Measurements from ENCODE around the gene MEI1. TPM values are rescaled to one million over a fixed set of nuclear protein-coding genes. Genes with fewer than 3 reads are reported as not detected.
"Not testable (repeated sequence)": the region's sequence is repeated elsewhere in the genome, so short reads cannot be mapped to it uniquely, and the experiment has no call there.

MEI1 gene
- total RNA-seq, 4 donors from 2014 or later = 0.07 to 0.81 (median 0.50) TPM; not detected in 1

DNA sequence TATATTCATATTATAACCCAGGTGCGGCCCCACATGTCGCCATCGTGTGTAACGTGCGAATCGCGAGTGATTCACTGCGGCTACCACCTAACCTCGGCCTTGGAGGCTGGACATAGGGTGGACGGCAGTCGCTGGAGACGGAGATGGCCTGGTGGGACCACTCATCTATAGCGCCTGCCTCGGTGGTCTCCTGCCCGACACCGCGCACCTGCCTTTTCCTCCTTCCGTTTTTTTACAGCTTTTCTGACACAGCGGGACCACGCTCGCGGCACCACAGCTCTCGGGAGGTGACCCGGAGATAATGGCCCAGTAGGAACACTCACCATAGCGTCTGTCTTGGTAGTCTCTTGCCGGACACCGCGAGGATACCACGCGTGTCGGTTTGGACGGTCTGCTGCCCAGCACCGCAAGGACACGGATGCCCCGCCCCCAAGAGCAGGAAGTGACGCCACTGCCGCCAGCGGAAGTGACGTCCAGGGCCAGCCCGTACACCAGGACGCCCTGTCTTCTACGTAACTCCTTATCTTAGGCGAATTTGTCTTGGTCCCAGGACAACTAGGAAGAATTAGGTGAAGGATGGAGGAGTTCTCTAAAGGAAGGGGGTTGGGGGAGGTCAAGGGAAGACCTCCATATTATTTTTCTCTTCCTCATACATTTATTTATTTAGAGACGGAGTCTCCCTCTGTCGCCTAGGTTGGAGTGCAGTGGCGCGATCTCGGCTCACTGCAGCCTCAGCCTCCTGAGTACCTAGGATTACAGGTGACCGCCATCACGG is 17.1 kb upstream of the MEI1 start:
- 29 to 47% methylated on average over 24 to 26 of the region's 50 CpGs for WGBS, 2 donors (ENCODE audit: low coverage in 1 of 2)
- peak overlapping the region; percentile 43 to 86 (median 84) for H3K27ac ChIP-seq
- TF ChIP-seq POLR2A (IDR thresholded peaks at IDR 0.05) = peak; percentile 49 to 51
- TF ChIP-seq, protein P1, sequence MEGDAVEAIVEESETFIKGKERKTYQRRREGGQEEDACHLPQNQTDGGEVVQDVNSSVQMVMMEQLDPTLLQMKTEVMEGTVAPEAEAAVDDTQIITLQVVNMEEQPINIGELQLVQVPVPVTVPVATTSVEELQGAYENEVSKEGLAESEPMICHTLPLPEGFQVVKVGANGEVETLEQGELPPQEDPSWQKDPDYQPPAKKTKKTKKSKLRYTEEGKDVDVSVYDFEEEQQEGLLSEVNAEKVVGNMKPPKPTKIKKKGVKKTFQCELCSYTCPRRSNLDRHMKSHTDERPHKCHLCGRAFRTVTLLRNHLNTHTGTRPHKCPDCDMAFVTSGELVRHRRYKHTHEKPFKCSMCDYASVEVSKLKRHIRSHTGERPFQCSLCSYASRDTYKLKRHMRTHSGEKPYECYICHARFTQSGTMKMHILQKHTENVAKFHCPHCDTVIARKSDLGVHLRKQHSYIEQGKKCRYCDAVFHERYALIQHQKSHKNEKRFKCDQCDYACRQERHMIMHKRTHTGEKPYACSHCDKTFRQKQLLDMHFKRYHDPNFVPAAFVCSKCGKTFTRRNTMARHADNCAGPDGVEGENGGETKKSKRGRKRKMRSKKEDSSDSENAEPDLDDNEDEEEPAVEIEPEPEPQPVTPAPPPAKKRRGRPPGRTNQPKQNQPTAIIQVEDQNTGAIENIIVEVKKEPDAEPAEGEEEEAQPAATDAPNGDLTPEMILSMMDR (IDR thresholded peaks at IDR 0.05) = no peak
- TF ChIP-seq EP300 (IDR thresholded peaks at IDR 0.05) = no peak
- peak; percentile 86 for TF ChIP-seq POLR2AphosphoS5 (IDR thresholded peaks at IDR 0.05)
- H3K4me3 ChIP-seq = peak overlapping the region; percentile 35 to 65
- no peaks in the 10 kb centered on the region for H3K9me3 ChIP-seq
- H3K36me3 ChIP-seq = peaks cover 0 to 37% of the 10 kb centered on the region in 2 donors
- peak; percentile 96 for ATAC-seq
- H3K4me1 ChIP-seq = peaks cover 0 to 28% (median 3%) of the 10 kb centered on the region in 3 donors
- no peaks in the 10 kb centered on the region for H3K27me3 ChIP-seq

DNA sequence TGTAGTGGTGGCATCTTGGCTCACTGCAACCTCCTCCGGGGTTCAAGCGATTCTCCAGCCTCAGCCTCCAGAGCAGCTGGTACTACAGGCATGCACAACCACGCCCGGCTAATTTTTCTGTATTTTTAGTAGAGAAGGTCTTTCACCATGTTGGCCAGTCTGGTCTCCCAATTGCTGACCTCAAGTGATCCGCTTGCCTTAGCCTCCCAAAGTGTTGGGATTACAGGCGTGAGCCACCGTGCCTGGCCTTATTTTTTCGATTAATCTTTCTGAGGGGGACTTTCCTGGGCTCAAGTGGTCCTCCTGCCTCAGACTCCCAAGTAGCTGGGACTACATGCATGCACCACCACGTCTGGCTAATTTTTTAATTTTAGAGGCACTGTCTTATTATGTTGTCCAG is 16.3 kb upstream of the MEI1 start:
- WGBS, 2 donors (ENCODE audit: low coverage in 1 of 2) = 78 to 91% methylated on average over 4 to 8 of the region's 9 CpGs

DNA sequence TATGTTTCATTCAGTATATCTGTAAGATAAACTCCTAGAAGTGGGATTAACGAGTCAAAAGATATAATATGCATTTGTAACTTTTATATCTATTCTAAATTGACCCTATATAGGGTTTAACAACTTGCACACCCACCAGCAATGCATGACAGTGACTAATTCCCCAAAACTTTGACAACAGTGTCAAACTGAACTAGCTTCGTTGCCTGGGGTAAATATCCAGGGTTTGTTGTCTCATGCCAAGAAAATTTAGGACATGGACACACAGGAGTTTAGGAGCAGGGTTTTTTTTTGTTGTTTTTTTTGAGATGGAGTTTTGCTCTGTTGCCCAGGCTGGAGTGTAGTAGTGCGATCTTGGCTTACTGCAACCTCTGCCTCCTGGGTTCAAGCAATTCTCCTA is 15.7 kb upstream of the MEI1 start:
- Histone ChIP-seq H3K36me3 (peaks cover 0 to 23% of the 10 kb centered on the region in 2 donors), H3K4me3 (no peak overlapping the region), H3K27ac (no peak overlapping the region), H3K9me3 (no peaks in the 10 kb centered on the region), H3K4me1 (peaks cover 0 to 37% (median 11%) of the 10 kb centered on the region in 3 donors), H3K27me3 (no peaks in the 10 kb centered on the region)
- TF ChIP-seq POLR2AphosphoS5 (IDR thresholded peaks at IDR 0.05) (no peak), EP300 (IDR thresholded peaks at IDR 0.05) (no peak), POLR2A (IDR thresholded peaks at IDR 0.05) (no peak)
- TF ChIP-seq, protein P1 (IDR thresholded peaks at IDR 0.05) = no peak
- ATAC-seq = no peak
- 74 to 82% methylated on average over 3 of the region's 3 CpGs for WGBS, 2 donors (ENCODE audit: low coverage in 1 of 2)

More for the DNA sequence above, 16.3 kb upstream of the MEI1 start:
- Histone ChIP-seq H3K27me3 (no peaks in the 10 kb centered on the region), H3K27ac (peak overlapping the region in 3 of 4 donors; percentile 84 to 86 (median 85)), H3K9me3 (no peaks in the 10 kb centered on the region), H3K4me1 (peaks cover 0 to 37% (median 11%) of the 10 kb centered on the region in 3 donors), H3K4me3 (peak overlapping the region in 1 of 2 donors; percentile 65), H3K36me3 (peaks cover 0 to 29% of the 10 kb centered on the region in 2 donors)
- ATAC-seq = no peak
- TF ChIP-seq POLR2AphosphoS5 (IDR thresholded peaks at IDR 0.05) = no peak
- no peak for TF ChIP-seq EP300 (IDR thresholded peaks at IDR 0.05)
- TF ChIP-seq, protein P1 (IDR thresholded peaks at IDR 0.05) = no peak
- TF ChIP-seq POLR2A (IDR thresholded peaks at IDR 0.05) = no peak

DNA sequence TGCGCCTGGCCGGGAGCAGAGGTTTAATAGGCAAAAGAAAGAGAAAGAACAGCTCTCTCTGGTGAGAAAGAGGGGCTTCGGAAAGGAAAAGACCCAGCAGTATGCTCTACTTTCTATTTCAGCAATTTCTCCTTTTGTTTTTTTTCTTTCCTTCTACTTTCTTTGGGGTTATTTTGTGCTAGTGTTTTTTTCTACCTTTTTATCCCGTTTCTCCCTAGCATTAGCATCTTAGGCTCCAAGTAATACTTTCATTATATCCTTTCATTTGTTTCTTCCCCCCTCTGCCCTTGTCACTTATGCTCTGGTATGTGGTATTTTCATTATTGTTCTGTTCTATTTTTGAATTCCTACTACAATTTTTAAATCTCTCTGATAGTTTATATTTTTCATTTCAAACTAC is 15.1 kb upstream of the MEI1 start:
- WGBS, 2 donors (ENCODE audit: low coverage in 1 of 2) = 71% methylated on average over 4 of the region's 4 CpGs; no CpG with 5 or more reads in 1 of the 2 donors
- no peak for TF ChIP-seq POLR2AphosphoS5 (IDR thresholded peaks at IDR 0.05)
- TF ChIP-seq, protein P1 (IDR thresholded peaks at IDR 0.05) = no peak
- no peak for TF ChIP-seq EP300 (IDR thresholded peaks at IDR 0.05)

DNA sequence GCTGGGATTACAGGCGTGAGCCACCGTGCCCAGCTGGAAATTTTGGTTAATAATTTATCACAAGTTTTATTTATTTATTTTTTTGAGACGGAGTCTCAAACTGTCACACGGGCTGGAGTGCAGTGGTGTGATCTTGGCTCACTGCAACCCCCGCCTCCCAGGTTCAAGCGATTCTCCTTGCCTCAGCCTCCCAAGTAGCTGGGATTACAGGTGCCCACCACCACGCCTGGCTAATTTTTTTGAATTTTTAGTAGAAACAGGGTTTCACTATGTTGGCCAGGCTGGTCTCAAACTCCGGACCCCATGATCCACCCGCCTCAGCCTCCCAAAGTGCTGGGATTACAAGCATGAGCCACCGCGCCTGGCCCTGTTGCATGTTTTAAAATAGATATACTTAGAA is 12.4 kb upstream of the MEI1 start:
- not testable (repeated sequence) for H3K9me3 ChIP-seq, H3K27me3 ChIP-seq, H3K27ac ChIP-seq, H3K4me3 ChIP-seq, ATAC-seq, H3K36me3 ChIP-seq
- peaks cover 0 to 42% (median 16%) of the 10 kb centered on the region in 3 donors for H3K4me1 ChIP-seq
- 88 to 92% methylated on average over 5 to 8 of the region's 11 CpGs for WGBS, 2 donors (ENCODE audit: low coverage in 1 of 2)

More for the DNA sequence above, 15.1 kb upstream of the MEI1 start:
- Histone ChIP-seq H3K36me3 (peaks cover 0 to 18% of the 10 kb centered on the region in 2 donors), H3K9me3 (no peaks in the 10 kb centered on the region), H3K27ac (no peak overlapping the region), H3K4me3 (no peak overlapping the region), H3K27me3 (no peaks in the 10 kb centered on the region), H3K4me1 (peaks cover 0 to 41% (median 11%) of the 10 kb centered on the region in 3 donors)
- no peak for ATAC-seq
